CD14-positive monocyte (primary cell): ENCODE results near the gene FAM83D. TPM values are rescaled to one million over a fixed set of nuclear protein-coding genes. Genes with fewer than 3 reads are reported as not detected.

ENCODE experiments used
- DNase-seq, 3 donors: peaks; one replicate each; pipeline ENCODE4 v3.0.0-alpha.2; 2011 to 2022
- H2AFZ ChIP-seq: 2 replicates; pipeline ENCODE4 v1.6.0; 2012; ENCODE audit warnings: mild to moderate bottlenecking, low read depth, low read length, inconsistent platforms; ENCODE audit not compliant: insufficient read depth, poor library complexity, severe bottlenecking
- H3K27ac ChIP-seq, 2 donors: 1 replicate in 1 of 2; 2 replicates in 1 of 2; pipeline ENCODE4 v1.5.1; 2012 to 2013; ENCODE audit warnings: low read length in 2 of 2, control low read depth in 1 of 2, inconsistent platforms in 1 of 2, low read depth in 1 of 2, mild to moderate bottlenecking in 1 of 2
- H3K27me3 ChIP-seq, 2 donors: one replicate each; pipeline versions ENCODE4 v1.6.0 to v1.6.1; 2011 to 2013; ENCODE audit warnings: low read length in 2 of 2; ENCODE audit not compliant: control insufficient read depth in 2 of 2, insufficient read depth in 2 of 2
- H3K36me3 ChIP-seq, 2 donors: replicated peaks in 1 of 2; 1 replicate in 1 of 2; 2 replicates in 1 of 2; pipeline versions ENCODE4 v1.5.1 to v1.6.1; 2012 to 2013; ENCODE audit warnings: low read length in 2 of 2, control low read depth in 1 of 2, inconsistent platforms in 1 of 2, mild to moderate bottlenecking in 1 of 2; ENCODE audit not compliant: insufficient read depth in 2 of 2, control insufficient read depth in 1 of 2
- H3K4me1 ChIP-seq, 2 donors: 1 replicate in 1 of 2; 2 replicates in 1 of 2; pipeline versions ENCODE4 v1.5.1 to v1.6.1; 2012 to 2013; ENCODE audit warnings: low read length in 2 of 2, control low read depth in 1 of 2, inconsistent platforms in 1 of 2, mild to moderate bottlenecking in 1 of 2, moderate library complexity in 1 of 2; ENCODE audit not compliant: insufficient read depth in 2 of 2, control insufficient read depth in 1 of 2
- H3K4me2 ChIP-seq: replicated peaks from 2 replicates; pipeline ENCODE3; 2012; ENCODE audit warnings: low read length, moderate library complexity, mild to moderate bottlenecking; ENCODE audit not compliant: poor library complexity, severe bottlenecking; ENCODE audit errors: extremely low read depth
- H3K4me3 ChIP-seq, 3 experiments: fragments of 200-600 bp in 1 of 3; sonication (generic) in 1 of 3; replicated peaks in 1 of 3; 1 replicate in 2 of 3; 2 replicates in 1 of 3; pipeline ENCODE4 v1.5.1; 2011 to 2013; ENCODE audit warnings: low read length in 3 of 3, mild to moderate bottlenecking in 3 of 3, control low read depth in 2 of 3, low read depth in 2 of 3, inconsistent platforms in 1 of 3, moderate library complexity in 1 of 3
- H3K79me2 ChIP-seq: 2 replicates; pipeline ENCODE4 v1.6.0; 2012; ENCODE audit warnings: mild to moderate bottlenecking, control low read depth, inconsistent platforms, low read length, moderate library complexity; ENCODE audit not compliant: insufficient read depth
- H3K9ac ChIP-seq: 2 replicates; pipeline ENCODE4 v1.6.0; 2017; ENCODE audit warnings: low read length, mild to moderate bottlenecking; ENCODE audit not compliant: insufficient read depth, poor library complexity, severe bottlenecking
- H3K9me3 ChIP-seq, 2 donors: replicated peaks in 1 of 2; 1 replicate in 1 of 2; 2 replicates in 1 of 2; pipeline versions ENCODE4 v1.5.1 to v1.6.1; 2012 to 2013; ENCODE audit warnings: low read length in 2 of 2, control low read depth in 1 of 2; ENCODE audit not compliant: control insufficient read depth in 1 of 2, insufficient read depth in 1 of 2
- H4K20me1 ChIP-seq: 2 replicates; pipeline ENCODE4 v1.6.0; 2012; ENCODE audit warnings: mild to moderate bottlenecking, low read length, control low read depth, moderate library complexity; ENCODE audit not compliant: insufficient read depth
- H3K27ac Mint-ChIP-seq, 7 donors: one replicate each; pipeline ENCODE4 v1.8.0; 2020; ENCODE audit warnings: mild to moderate bottlenecking in 7 of 7, mixed read lengths in 7 of 7, moderate library complexity in 6 of 7, inconsistent platforms in 2 of 7
- H3K27me3 Mint-ChIP-seq, 3 donors: one replicate each; pipeline ENCODE4 v1.8.0; 2021 to 2022; ENCODE audit warnings: low read depth in 3 of 3, mild to moderate bottlenecking in 3 of 3, mixed read lengths in 3 of 3, moderate library complexity in 3 of 3, inconsistent platforms in 1 of 3
- H3K36me3 Mint-ChIP-seq, 2 donors: one replicate each; pipeline ENCODE4 v1.8.0; 2020; ENCODE audit warnings: mixed read lengths in 2 of 2, inconsistent platforms in 1 of 2, mild to moderate bottlenecking in 1 of 2
- H3K4me1 Mint-ChIP-seq: one replicate; pipeline ENCODE4 v1.8.0; 2020; ENCODE audit warnings: mild to moderate bottlenecking, mixed read lengths
- H3K4me3 Mint-ChIP-seq, 2 donors: one replicate each; pipeline ENCODE4 v1.8.0; 2020; ENCODE audit warnings: mild to moderate bottlenecking in 2 of 2, mixed read lengths in 2 of 2, moderate library complexity in 1 of 2
- H3K9me3 Mint-ChIP-seq, 7 donors: one replicate each; pipeline ENCODE4 v1.8.0; 2020 to 2022; ENCODE audit warnings: mixed read lengths in 7 of 7, mild to moderate bottlenecking in 6 of 7, moderate library complexity in 6 of 7, inconsistent platforms in 2 of 7
- CTCF ChIP-seq: fragments of 200-600 bp; IDR thresholded peaks from one replicate; pipeline ENCODE4 v1.8.0; 2022; ENCODE audit warnings: antibody characterized with exemption, mild to moderate bottlenecking
- WGBS: methylation state at CpG from one replicate; pipeline ENCODE4 v1.1.5; 2013; ENCODE audit warnings: missing lambda C conversion rate; ENCODE audit not compliant: insufficient coverage; 5-methylcytosine and 5-hydroxymethylcytosine counted together
- intact Hi-C, 2 donors: fragments of 100-400 bp; cut with micrococcal nuclease; formaldehyde crosslinking; loops; one replicate each; pipeline versions ENCODE4 v1.15.0 to v1.15.1; 2023
- polyA plus RNA-seq, 3 donors: library from polyadenylated mRNA; depleted of rRNA in 1 of 3; unstranded in 2 of 3; stranded (reverse) in 1 of 3; fragments of 300-500 nt in 2 of 3; fragments of >200 nt in 1 of 3; fragmentation: Illumina TruSeq in 2 of 3; gene quantifications; 1 replicate in 2 of 3; 2 replicates in 1 of 3; pipeline ENCODE4 v1.2.3, GENCODE V29; 2012 to 2021

FAM83D gene
- polyA plus RNA-seq, 3 donors: 0.09 to 0.15 TPM; not detected in 1

- H3K9me3 Mint-ChIP-seq: peaks cover 0 to 4% (median 3%) of the 10 kb centered on the region in 7 donors
- DNase-seq: no peak
- H3K4me2 ChIP-seq: no peak overlapping the region
- H3K4me3 ChIP-seq: no peak overlapping the region
- no peaks in the 10 kb centered on the region for H3K4me1 ChIP-seq
- peaks cover 0 to 9% (median 2%) of the 10 kb centered on the region in 3 donors for H3K27me3 Mint-ChIP-seq
- no peak overlapping the region for H3K9ac ChIP-seq
- H3K36me3 Mint-ChIP-seq: peaks cover 0 to 20% of the 10 kb centered on the region in 2 donors
- no peak overlapping the region for H2AFZ ChIP-seq
- no peak overlapping the region for H3K27ac ChIP-seq
- H3K9me3 ChIP-seq: no peaks in the 10 kb centered on the region
- peaks cover 8% of the 10 kb centered on the region for H3K4me1 Mint-ChIP-seq
- H3K36me3 ChIP-seq: peaks cover 0 to 7% of the 10 kb centered on the region in 2 donors
- H3K27me3 ChIP-seq: no peaks in the 10 kb centered on the region
- H3K27ac Mint-ChIP-seq: no peak overlapping the region
- no peaks in the 10 kb centered on the region for H4K20me1 ChIP-seq
- TF ChIP-seq CTCF: no peak
- H3K79me2 ChIP-seq: no peaks in the 10 kb centered on the region
- WGBS: 88% methylated on average over 8 of the region's 9 CpGs
- intact Hi-C loops: loop anchor here in 1 of 2 donors (10.0 kb wide), 1 partner anchor 91 kb away; the partner anchor contains the start of gene PPP1R16B
- H3K4me3 Mint-ChIP-seq: no peak overlapping the region
These were observed 30.9 kb upstream of the FAM83D start for GRCh38 chr20:38895098-38895949.

- intact Hi-C loops: loop anchor here in 1 of 2 donors (10.0 kb wide), 1 partner anchor 91 kb away; the partner anchor contains the start of gene PPP1R16B
- no peak for TF ChIP-seq CTCF
- no peak overlapping the region for H3K9ac ChIP-seq
These were observed 30.1 kb upstream of the FAM83D start for GRCh38 chr20:38896009-38896594.

More at GRCh38 chr20:38896009-38896594, 30.1 kb upstream of the FAM83D start:
- Histone ChIP-seq H3K4me1 (no peaks in the 10 kb centered on the region), H4K20me1 (no peaks in the 10 kb centered on the region), H3K27ac (no peak overlapping the region), H3K79me2 (no peaks in the 10 kb centered on the region), H3K9me3 (no peaks in the 10 kb centered on the region), H3K27me3 (no peaks in the 10 kb centered on the region), H2AFZ (no peak overlapping the region), H3K4me3 (no peak overlapping the region), H3K36me3 (peaks cover 0 to 15% of the 10 kb centered on the region in 2 donors), H3K4me2 (no peak overlapping the region)
- peaks cover 0 to 9% (median 2%) of the 10 kb centered on the region in 3 donors for H3K27me3 Mint-ChIP-seq
- peaks cover 0 to 4% (median 3%) of the 10 kb centered on the region in 7 donors for H3K9me3 Mint-ChIP-seq
- DNase-seq: no peak
- H3K27ac Mint-ChIP-seq: peak overlapping the region in 2 of 7 donors; percentile 3 to 42
- H3K36me3 Mint-ChIP-seq: peaks cover 0 to 27% of the 10 kb centered on the region in 2 donors
- peaks cover 8% of the 10 kb centered on the region for H3K4me1 Mint-ChIP-seq
- H3K4me3 Mint-ChIP-seq: no peak overlapping the region
